ENCODE data around the gene ANKRD24.
"Not testable (repeated sequence)": the region's sequence is repeated elsewhere in the genome, so short reads cannot be mapped to it uniquely, and the experiment has no call there.

The ANKRD24 gene

GRCh38 chr19:4197625-4198466, 15.4 kb downstream of the ANKRD24 start:
- no peak for DNase-seq (ENCODE audit: low read depth)

- no peak for DNase-seq (ENCODE audit: low read depth)
These were observed 16.1 kb downstream of the ANKRD24 start for GRCh38 chr19:4198467-4199126.

DNA sequence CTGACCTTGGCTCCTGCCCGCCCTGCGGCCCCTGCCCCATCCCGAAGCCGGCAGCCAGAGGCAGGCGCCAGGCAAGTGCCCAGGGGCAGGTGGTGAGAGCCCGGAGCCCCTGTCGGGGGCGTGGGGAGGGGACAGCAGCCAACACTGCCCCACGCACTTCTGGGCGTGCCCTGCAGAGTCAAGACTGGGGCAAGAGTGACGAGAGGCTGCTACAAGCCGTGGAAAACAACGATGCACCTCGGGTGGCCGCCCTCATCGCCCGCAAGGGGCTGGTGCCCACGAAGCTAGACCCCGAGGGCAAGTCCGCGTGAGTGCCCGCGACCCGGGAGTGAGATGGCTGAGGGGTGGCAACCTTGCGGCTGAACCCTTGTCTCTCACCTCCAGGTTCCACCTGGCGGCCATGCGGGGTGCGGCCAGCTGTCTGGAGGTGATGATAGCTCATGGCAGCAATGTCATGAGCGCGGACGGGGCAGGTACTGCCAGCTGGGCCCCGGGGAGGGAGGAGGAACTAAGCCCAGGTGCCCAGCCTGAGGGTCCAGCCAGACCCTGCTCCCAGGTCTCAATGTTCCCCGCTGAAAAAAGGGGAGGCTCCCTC, 17.3 kb downstream of the ANKRD24 start:
- no peak for DNase-seq (ENCODE audit: low read depth)

GRCh38 chr19:4200940-4201542, 18.6 kb downstream of the ANKRD24 start:
- DNase-seq (ENCODE audit: low read depth): no peak

DNA sequence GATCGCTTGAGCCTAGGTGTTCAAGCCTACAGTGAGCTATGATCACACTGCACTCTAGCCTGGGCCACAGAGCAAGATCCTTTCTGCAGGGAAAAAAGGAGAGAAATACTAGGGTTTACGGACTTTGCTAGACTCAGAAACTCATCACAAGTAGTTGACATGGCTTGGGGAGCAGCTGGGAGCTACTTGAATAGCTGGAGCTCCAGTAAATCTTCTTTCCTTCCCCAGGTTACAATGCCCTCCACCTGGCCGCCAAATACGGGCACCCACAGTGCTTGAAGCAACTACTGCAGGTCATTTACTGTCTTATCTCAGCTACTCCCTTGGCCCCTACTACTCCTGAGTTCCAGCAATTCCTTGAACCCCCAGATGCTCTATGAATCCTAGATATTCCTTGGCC, 19.3 kb downstream of the ANKRD24 start:
- DNase-seq (ENCODE audit: low read depth): no peak

DNA sequence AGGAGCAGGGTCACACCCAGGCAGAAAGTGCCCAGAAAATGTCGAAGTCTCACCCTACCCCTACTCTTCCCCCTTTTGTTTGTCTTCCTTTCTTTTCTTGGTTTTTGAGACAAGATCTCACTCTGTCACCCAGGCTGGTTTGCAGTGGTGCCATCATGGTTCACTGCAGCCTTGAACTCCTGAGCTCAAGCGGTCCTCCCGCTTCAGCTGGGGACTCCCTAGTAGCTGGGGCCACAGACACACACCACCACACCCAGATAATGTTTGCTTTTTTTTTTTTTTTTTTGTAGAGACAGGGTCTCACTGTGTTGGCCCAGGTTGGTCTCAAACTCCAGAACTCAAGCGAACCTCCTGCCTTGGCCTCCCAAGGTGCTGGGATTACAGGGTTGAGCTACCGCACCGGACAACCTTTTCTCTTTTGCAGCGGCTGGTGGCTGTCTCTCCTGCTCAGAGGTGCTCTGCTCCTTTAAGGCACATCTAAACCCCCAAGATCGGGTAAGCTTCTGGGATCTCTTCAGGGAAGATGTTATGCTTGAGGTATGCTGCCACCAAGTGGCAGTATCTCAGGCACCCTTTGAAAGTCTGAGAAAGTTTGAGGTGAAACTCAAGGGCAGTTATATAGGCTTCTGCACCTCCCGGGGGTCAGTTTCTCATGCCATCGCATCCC, 24.5 kb downstream of the ANKRD24 start:
- DNase-seq (ENCODE audit: low read depth): no peak

GRCh38 chr19:4208385-4209094, 26.1 kb downstream of the ANKRD24 start:
- no peak for DNase-seq (ENCODE audit: low read depth)

DNA sequence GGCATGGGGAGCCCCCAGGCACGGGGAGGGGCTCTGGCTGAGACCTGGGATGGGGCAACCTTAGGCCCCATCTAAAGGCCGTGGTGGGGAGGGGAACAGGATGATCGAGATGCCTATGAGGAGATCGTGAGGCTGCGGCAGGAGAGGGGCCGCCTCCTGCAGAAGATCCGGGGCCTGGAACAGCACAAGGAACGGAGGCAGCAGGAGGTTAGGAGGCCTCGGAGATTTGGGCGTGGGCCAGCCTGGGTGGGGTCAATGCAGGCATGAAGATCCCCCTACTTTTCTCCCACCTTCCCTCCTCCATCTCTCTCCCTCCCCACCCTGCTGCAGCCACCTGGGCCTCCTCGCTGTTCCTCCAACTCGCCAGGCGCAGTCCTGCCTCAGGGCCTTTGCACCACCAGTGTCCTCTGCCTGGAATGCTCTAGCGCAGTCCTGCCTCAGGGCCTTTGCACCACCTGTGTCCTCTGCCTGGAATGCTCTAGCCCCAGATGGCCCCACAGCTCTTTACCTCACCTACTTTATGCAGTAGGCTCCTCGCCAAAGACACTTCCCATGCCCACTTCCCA, 27.8 kb downstream of the ANKRD24 start:
- DNase-seq (ENCODE audit: low read depth): no peak

DNA sequence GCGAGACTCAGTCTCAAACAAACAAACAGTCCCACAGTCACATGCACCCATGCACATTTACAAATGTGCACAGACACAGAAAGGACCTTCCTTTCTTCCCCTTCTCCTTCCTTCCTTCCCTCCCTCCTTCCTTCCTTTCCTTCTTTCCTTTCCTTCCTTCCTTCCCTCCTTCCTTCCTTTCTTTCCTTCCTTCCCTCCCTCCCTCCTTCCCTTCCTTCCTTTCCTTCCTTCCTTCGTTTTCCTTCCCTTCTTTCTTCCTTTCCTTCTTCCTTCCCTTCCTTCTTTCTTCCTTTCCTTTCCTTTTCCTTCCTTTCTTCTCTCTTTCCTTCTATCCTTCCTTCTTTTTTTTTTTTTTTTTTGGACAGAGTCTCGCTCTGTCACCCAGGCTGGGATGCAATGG, 30.6 kb downstream of the ANKRD24 start:
- DNase-seq (ENCODE audit: low read depth): no peak

- no peak for DNase-seq (ENCODE audit: low read depth)
These were observed 33.3 kb downstream of the ANKRD24 start for GRCh38 chr19:4215807-4216206.

DNA sequence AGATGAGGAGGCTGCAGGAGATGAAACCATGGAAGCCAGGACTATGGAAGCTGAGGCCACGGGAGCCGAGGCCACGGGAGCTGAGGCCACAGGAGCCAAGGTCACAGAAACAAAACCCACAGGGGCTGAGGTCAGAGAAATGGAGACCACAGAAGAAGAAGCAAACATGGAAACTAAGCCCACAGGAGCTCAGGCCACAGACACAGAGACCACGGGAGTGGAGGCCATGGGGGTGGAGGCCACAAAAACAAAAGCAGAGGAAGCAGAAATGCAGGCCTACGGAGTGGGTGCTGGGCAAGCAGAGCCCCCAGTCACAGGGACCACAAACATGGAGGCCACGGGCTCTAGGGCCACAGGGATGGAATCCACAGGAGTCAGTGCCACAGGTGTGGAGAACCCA, 34.4 kb downstream of the ANKRD24 start:
- no peak for DNase-seq (ENCODE audit: low read depth)

DNA sequence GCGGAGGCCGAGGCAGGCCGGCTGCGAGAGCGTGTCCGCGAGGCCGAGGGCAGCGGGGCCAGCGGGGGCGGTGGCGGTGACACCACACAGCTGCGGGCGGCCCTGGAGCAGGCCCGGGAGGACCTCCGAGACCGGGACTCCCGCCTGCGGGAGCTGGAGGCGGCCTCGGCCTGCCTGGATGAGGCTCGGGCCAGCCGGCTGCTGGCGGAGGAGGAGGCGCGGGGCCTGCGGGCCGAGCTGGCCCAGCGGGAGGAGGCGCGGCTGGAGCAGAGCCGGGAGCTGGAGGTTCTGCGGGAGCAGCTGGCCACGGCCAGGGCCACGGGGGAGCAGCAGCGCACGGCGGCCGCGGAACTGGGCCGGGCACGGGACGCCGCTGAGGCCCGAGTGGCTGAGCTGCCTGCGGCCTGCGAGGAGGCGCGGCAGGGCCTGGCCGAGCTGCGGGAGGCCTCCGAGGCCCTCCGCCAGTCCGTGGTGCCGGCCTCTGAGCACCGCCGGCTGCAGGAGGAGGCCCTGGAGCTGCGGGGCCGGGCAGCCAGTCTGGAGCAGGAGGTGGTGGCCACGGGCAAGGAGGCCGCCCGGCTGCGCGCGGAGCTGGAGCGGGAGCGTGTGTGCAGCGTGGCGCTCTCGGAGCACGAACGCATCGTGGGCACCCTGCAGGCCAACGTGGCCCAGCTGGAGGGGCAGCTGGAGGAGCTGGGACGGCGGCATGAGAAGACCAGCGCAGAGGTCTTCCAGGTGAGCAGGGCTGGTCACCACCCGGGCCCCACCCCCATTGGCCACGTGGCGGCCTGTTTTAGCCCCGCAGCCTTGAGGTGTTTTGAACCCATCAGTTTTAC, 35.2 kb downstream of the ANKRD24 start:
- DNase-seq (ENCODE audit: low read depth): no peak

GRCh38 chr19:4218523-4218922, 36.0 kb downstream of the ANKRD24 start:
- not testable (repeated sequence) for DNase-seq (ENCODE audit: low read depth)

GRCh38 chr19:4220188-4220587, 37.7 kb downstream of the ANKRD24 start:
- no peak for DNase-seq (ENCODE audit: low read depth)

GRCh38 chr19:4224470-4224869, 42.0 kb downstream of the ANKRD24 start:
- no peak for DNase-seq (ENCODE audit: low read depth)

- DNase-seq (ENCODE audit: low read depth): no peak
These were observed 43.4 kb downstream of the ANKRD24 start for GRCh38 chr19:4225885-4226284.

DNA sequence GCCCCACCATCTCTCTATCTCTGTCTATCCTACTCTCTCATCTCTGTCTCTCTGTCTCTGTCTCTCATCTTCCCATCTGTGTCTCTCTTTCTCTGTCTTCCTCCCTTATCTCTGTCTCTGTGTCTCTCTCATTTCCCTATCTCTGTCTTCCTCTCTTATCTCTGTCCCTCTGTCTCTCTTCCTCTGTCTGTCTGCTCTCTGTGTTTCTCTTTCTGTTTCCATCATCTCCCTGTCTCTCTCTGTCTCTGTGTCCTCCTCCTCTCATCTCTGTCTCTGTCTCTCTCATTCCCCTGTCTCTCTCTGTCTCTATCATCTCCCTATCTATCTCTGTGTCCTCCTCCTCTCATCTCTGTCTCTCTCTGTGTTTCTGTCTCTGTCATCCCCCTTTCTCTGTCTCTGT, 45.3 kb downstream of the ANKRD24 start:
- DNase-seq (ENCODE audit: low read depth): no peak

DNA sequence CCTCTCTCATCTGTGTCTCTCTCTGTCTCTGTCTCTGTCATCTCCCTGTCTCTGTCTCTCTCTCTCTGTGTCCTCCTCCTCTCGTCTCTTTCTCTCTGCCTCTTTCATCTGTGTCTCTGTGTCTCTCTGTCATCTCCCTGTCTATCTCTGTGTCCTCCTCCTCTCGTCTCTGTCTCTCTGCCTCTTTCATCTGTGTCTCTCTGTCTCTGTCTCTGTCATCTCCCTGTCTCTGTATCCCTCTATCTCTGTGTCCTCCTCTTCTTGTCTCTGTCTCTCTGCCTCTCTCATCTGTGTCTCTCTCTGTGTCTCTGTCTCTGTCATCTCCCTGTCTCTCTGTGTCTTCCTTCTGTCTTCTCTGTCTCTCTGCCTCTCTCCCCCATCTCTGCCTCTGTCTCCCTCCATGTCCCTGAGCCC, 46.3 kb downstream of the ANKRD24 start:
- no peak for DNase-seq (ENCODE audit: low read depth)

GRCh38 chr19:4229179-4229931, 46.9 kb downstream of the ANKRD24 start, which contains the start of gene EBI3:
Gene EBI3, plus strand, starts transcription at chr19:4229523. Its CDS starts 28 bp downstream, at chr19:4229551.
- no peak for DNase-seq (ENCODE audit: low read depth)
